B cell (primary cell): ENCODE data around the gene TXNDC2. TPM values are rescaled to one million over a fixed set of nuclear protein-coding genes. Genes with fewer than 3 reads are reported as not detected.

ENCODE experiments used
- ATAC-seq: fragments of 200-7000 bp; cut with Tn5 transposase; one replicate; pipeline ENCODE4 v1.10.0; 2021; ENCODE audit warnings: low read depth, mild to moderate bottlenecking, moderate number of reproducible peaks, moderate library complexity
- CTCF ChIA-PET: fragments of 350-600 bp; sonication (Branson Sonifier 250); formaldehyde crosslinking; loops from one replicate; lab custom pipeline; 2021; ENCODE audit warnings: antibody characterized with exemption, inconsistent platforms; lab: Charles Lee
- POLR2A ChIA-PET: fragments of 350-600 bp; sonication (Branson Sonifier 250); formaldehyde crosslinking; loops from one replicate; lab custom pipeline; 2021; ENCODE audit warnings: antibody characterized with exemption; lab: Charles Lee
- DNase-seq: peaks from one replicate; pipeline ENCODE4 v3.0.0; 2013
- H2AFZ ChIP-seq: 2 replicates; pipeline ENCODE4 v1.6.1; 2012; ENCODE audit warnings: mild to moderate bottlenecking, low read depth, low read length; ENCODE audit not compliant: insufficient read depth, poor library complexity, severe bottlenecking
- H3K27ac ChIP-seq, 2 donors: 1 replicate in 1 of 2; 2 replicates in 1 of 2; pipeline ENCODE4 v1.5.1; 2012 to 2013; ENCODE audit warnings: low read length in 2 of 2, mild to moderate bottlenecking in 2 of 2, moderate library complexity in 1 of 2
- H3K27me3 ChIP-seq, 4 experiments: fragments of 200-600 bp in 1 of 4; sonication (generic) in 1 of 4; replicated peaks in 1 of 4; 1 replicate in 2 of 4; 2 replicates in 2 of 4; pipeline versions ENCODE4 v1.6.1 to v1.7.0; 2013 to 2016; ENCODE audit warnings: low read length in 3 of 4, mild to moderate bottlenecking in 2 of 4, mixed read lengths in 1 of 4, moderate library complexity in 1 of 4; ENCODE audit not compliant: insufficient read depth in 4 of 4, control insufficient read depth in 3 of 4; ENCODE audit errors: control extremely low read depth in 1 of 4
- H3K36me3 ChIP-seq, 2 experiments: replicated peaks in 1 of 2; 1 replicate in 1 of 2; 2 replicates in 1 of 2; pipeline versions ENCODE4 v1.6.1 to v1.7.1; 2013; ENCODE audit warnings: low read length in 1 of 2; ENCODE audit not compliant: insufficient read depth in 2 of 2, control insufficient read depth in 1 of 2; ENCODE audit errors: control extremely low read depth in 1 of 2, extremely low read depth in 1 of 2
- H3K4me1 ChIP-seq, 2 donors: fragments of 200-600 bp in 1 of 2; sonication (generic) in 1 of 2; 1 replicate in 1 of 2; 2 replicates in 1 of 2; pipeline versions ENCODE4 v1.5.1 to v1.6.1; 2013 to 2017; ENCODE audit warnings: low read length in 2 of 2; ENCODE audit not compliant: control insufficient read depth in 2 of 2, insufficient read depth in 2 of 2
- H3K4me2 ChIP-seq: replicated peaks from 2 replicates; pipeline ENCODE3; 2012; ENCODE audit warnings: mild to moderate bottlenecking, low read depth, low read length; ENCODE audit not compliant: poor library complexity, severe bottlenecking
- H3K4me3 ChIP-seq, 5 experiments: fragments of 200-600 bp in 1 of 5; sonication (generic) in 1 of 5; 1 replicate in 3 of 5; 2 replicates in 2 of 5; pipeline versions ENCODE4 v1.5.1 to v1.7.0; 2011 to 2016; ENCODE audit warnings: low read length in 4 of 5, mild to moderate bottlenecking in 4 of 5, low read depth in 2 of 5, control low read depth in 1 of 5, moderate library complexity in 1 of 5; ENCODE audit not compliant: insufficient read depth in 1 of 5; ENCODE audit errors: control extremely low read depth in 1 of 5, extremely low read depth in 1 of 5
- H3K79me2 ChIP-seq: fragments of 200-600 bp; sonication (generic); one replicate; pipeline ENCODE4 v1.6.0; 2016; ENCODE audit warnings: low read length; ENCODE audit not compliant: control insufficient read depth, insufficient read depth
- H3K9ac ChIP-seq: fragments of 200-600 bp; sonication (generic); 2 replicates; pipeline ENCODE4 v1.6.1; 2017; ENCODE audit warnings: mild to moderate bottlenecking, low read length, moderate library complexity
- H3K9me3 ChIP-seq, 3 donors: one replicate each; pipeline versions ENCODE4 v1.6.1 to v1.7.1; 2013; ENCODE audit warnings: low read length in 2 of 3; ENCODE audit not compliant: control insufficient read depth in 2 of 3, insufficient read depth in 1 of 3; ENCODE audit errors: control extremely low read depth in 1 of 3
- H4K20me1 ChIP-seq: 2 replicates; pipeline ENCODE4 v1.6.0; 2012; ENCODE audit warnings: mild to moderate bottlenecking, low read length; ENCODE audit not compliant: insufficient read depth, control insufficient read depth, poor library complexity, severe bottlenecking
- H3K27ac Mint-ChIP-seq: one replicate; pipeline ENCODE4 v1.8.0; 2021; ENCODE audit warnings: mixed read lengths
- H3K27me3 Mint-ChIP-seq: one replicate; pipeline ENCODE4 v1.8.0; 2021; ENCODE audit warnings: mixed read lengths
- H3K4me1 Mint-ChIP-seq: one replicate; pipeline ENCODE4 v1.8.0; 2021; ENCODE audit warnings: mixed read lengths
- H3K4me3 Mint-ChIP-seq: one replicate; pipeline ENCODE4 v1.8.0; 2021; ENCODE audit warnings: mixed read lengths
- H3K9me3 Mint-ChIP-seq: one replicate; pipeline ENCODE4 v1.8.0; 2022; ENCODE audit warnings: mixed read lengths; ENCODE audit not compliant: insufficient read depth
- CTCF ChIP-seq: fragments of 200-600 bp; IDR thresholded peaks from one replicate; pipeline ENCODE4 v1.8.0; 2022; ENCODE audit warnings: antibody characterized with exemption, mild to moderate bottlenecking
- EZH2 ChIP-seq: IDR thresholded peaks from 2 replicates; pipeline ENCODE4 v1.6.1; 2012; ENCODE audit warnings: borderline replicate concordance, low read depth, mild to moderate bottlenecking, moderate library complexity, low read length; ENCODE audit not compliant: insufficient read depth, poor library complexity, severe bottlenecking
- WGBS: methylation state at CpG from one replicate; pipeline ENCODE4 v1.1.5; 2013; ENCODE audit warnings: missing lambda C conversion rate; ENCODE audit not compliant: insufficient coverage; 5-methylcytosine and 5-hydroxymethylcytosine counted together
- intact Hi-C: fragments of 100-400 bp; cut with micrococcal nuclease; formaldehyde crosslinking; loops from one replicate; pipeline ENCODE4 v1.10.0; 2022
- polyA plus RNA-seq: library from polyadenylated mRNA; depleted of rRNA; stranded (reverse); fragments of >200 nt; gene quantifications from 2 replicates; pipeline ENCODE4 v1.2.3, GENCODE V29; 2012
- total RNA-seq, 2 donors: library from RNA; stranded (reverse); fragments of 120-200 nt in 1 of 2; gene quantifications; 1 replicate in 1 of 2; 2 replicates in 1 of 2; pipeline versions ENCODE4 v1.2.3 to v1.2.4, GENCODE V29; 2013 to 2022

TXNDC2 gene
- total and polyA plus RNA-seq, 2 donors (not counting 1 experiment from before 2014, with no cell fraction given), result 0.07 to 0.22 TPM

GRCh38 chr18:9838144-9838877 is 47.5 kb upstream of the TXNDC2 start:
- peaks cover 4% of the 10 kb centered on the region for H3K4me1 Mint-ChIP-seq
- Histone ChIP-seq H2AFZ (no peak overlapping the region), H4K20me1 (peaks cover 3% of the 10 kb centered on the region), H3K9me3 (no peaks in the 10 kb centered on the region), H3K4me3 (no peak overlapping the region), H3K36me3 (peaks cover 0 to 12% of the 10 kb centered on the region in 2 experiments), H3K79me2 (no peaks in the 10 kb centered on the region), H3K27me3 (no peaks in the 10 kb centered on the region), H3K4me2 (no peak overlapping the region), H3K9ac (no peak overlapping the region), H3K4me1 (peaks cover 0 to 7% of the 10 kb centered on the region in 2 donors), H3K27ac (no peak overlapping the region)
- no peak overlapping the region for H3K27ac Mint-ChIP-seq
- no peaks in the 10 kb centered on the region for H3K27me3 Mint-ChIP-seq
- DNase-seq (no peak), ATAC-seq (no peak)
- H3K4me3 Mint-ChIP-seq, result no peak overlapping the region
- TF ChIP-seq CTCF, result no peak
- no peak for TF ChIP-seq EZH2
- POLR2A ChIA-PET, result no interaction called here
- 90% methylated on average over 8 of the region's 10 CpGs for WGBS
- intact Hi-C loops, result no loop called here
- CTCF ChIA-PET, result no interaction called here
- no peaks in the 10 kb centered on the region for H3K9me3 Mint-ChIP-seq

- Histone ChIP-seq H4K20me1 (peaks cover 3% of the 10 kb centered on the region), H3K4me2 (no peak overlapping the region), H3K27me3 (no peaks in the 10 kb centered on the region), H3K79me2 (no peaks in the 10 kb centered on the region), H3K4me1 (peaks cover 0 to 7% of the 10 kb centered on the region in 2 donors), H3K9me3 (no peaks in the 10 kb centered on the region), H3K27ac (no peak overlapping the region), H2AFZ (no peak overlapping the region), H3K36me3 (peaks cover 0 to 15% of the 10 kb centered on the region in 2 experiments), H3K9ac (no peak overlapping the region), H3K4me3 (no peak overlapping the region)
- Mint-ChIP-seq H3K4me1 (peaks cover 4% of the 10 kb centered on the region), H3K27me3 (no peaks in the 10 kb centered on the region), H3K9me3 (no peaks in the 10 kb centered on the region), H3K4me3 (no peak overlapping the region), H3K27ac (no peak overlapping the region)
- 94% methylated on average over 8 of the region's 8 CpGs for WGBS
- TF ChIP-seq EZH2, result no peak
- TF ChIP-seq CTCF, result no peak
- ATAC-seq (no peak), DNase-seq (no peak)
- CTCF ChIA-PET, result no interaction called here
- intact Hi-C loops, result no loop called here
- POLR2A ChIA-PET, result no interaction called here
Measured at GRCh38 chr18:9839211-9839610, 46.6 kb upstream of the TXNDC2 start.
